ENCODE data around the gene PRRT1. TPM values are rescaled to one million over a fixed set of nuclear protein-coding genes. Genes with fewer than 3 reads are reported as not detected.

Gene PRRT1
- total RNA-seq, 1 experiment from 2014 or later: not detected

DNA sequence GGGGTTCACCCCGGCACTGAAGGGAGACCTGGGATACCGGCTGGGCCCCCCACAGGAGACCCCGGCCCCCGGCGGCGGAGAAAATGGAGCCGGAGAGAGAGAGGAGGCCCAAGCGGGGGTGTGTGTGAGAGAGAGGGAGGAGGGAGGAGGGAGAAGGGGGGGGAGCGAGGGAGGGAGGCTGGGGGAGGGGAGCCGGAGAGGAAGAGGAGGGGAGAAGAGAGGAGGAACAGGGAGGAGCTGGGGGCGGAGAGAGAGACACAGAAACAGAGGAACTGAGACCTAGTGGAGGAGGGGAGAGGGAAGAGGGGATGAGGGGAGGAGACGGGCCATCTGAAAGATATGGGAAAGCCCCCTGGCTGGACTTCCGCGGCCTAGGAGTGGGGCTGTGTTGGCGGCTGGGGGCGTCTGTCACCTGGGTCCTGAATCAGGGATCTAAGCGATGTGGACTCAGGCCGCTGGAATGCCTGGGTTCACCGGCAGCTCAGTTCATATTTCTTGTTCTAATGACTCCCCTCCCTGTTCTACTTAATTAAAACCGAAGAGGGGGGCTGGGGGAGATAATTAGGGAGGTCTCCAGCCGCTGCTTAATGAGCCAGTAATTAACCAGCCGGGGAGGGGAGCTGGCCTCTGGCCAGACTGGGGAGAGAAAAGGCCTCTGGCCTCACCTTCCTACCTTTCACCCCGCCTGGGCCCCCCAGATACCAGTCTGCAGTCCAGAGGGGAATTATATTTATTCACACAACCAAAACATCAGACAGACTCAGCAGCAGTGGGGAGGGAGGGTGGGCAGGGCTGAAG is 38.5 kb upstream of the PRRT1 start, which contains the start of gene PBX2:
Gene PBX2, minus strand, starts transcription at position 149 of the 798 bp plus-strand sequence. CDS start 287 bp downstream, outside the sequence.
- BruUV-seq (replicated peaks): TSS peak; percentile 98
- POLR2A ChIA-PET (ENCODE audit: unreplicated experiment): interaction anchor here (0.6 to 0.7 kb wide), 2 partner anchors 14 to 648 kb away, joined by 3 read pairs; partner anchors contain the start of gene DDX39B
- H3K36me3 ChIP-seq (ENCODE audit: low read depth, low read length): no peaks in the 10 kb centered on the region
- intact Hi-C loops (cut with micrococcal nuclease): no loop called here
- peaks cover 18% of the 10 kb centered on the region for H3K79me2 ChIP-seq (ENCODE audit: low read length)
- H3K4me3 ChIP-seq (ENCODE audit: low read length): peak within 1 kb of the TSS; percentile 84
- peak; percentile 74 for ATAC-seq
- peaks cover 33% of the 10 kb centered on the region for H3K4me1 ChIP-seq (ENCODE audit: insufficient read depth, low read length)
- peak within 1 kb of the TSS; percentile 78 for H3K9ac ChIP-seq (ENCODE audit: low read length)
- H3K9me3 ChIP-seq (ENCODE audit: low read length): no peaks in the 10 kb centered on the region
- CTCF ChIA-PET: interaction anchor here (0.6 kb wide), 2 partner anchors 54 to 417 kb away, joined by 3 to 4 read pairs; no protein-coding TSS in a partner anchor
- peak; percentile 74 for DNase-seq
- H4K20me1 ChIP-seq (ENCODE audit: low read length): no peaks in the 10 kb centered on the region
- no peaks in the 10 kb centered on the region for H3F3A ChIP-seq (ENCODE audit: low read length, unreplicated experiment)
- H3K27me3 ChIP-seq (ENCODE audit: low read length): no peaks in the 10 kb centered on the region
- H3K4me2 ChIP-seq (ENCODE audit: low read length): peak within 1 kb of the TSS; percentile 81
- H3K27ac ChIP-seq (ENCODE audit: low read length): peak within 1 kb of the TSS; percentile 44; the same call in 1 of the 2 replicates
- TF ChIP-seq, protein P1, sequence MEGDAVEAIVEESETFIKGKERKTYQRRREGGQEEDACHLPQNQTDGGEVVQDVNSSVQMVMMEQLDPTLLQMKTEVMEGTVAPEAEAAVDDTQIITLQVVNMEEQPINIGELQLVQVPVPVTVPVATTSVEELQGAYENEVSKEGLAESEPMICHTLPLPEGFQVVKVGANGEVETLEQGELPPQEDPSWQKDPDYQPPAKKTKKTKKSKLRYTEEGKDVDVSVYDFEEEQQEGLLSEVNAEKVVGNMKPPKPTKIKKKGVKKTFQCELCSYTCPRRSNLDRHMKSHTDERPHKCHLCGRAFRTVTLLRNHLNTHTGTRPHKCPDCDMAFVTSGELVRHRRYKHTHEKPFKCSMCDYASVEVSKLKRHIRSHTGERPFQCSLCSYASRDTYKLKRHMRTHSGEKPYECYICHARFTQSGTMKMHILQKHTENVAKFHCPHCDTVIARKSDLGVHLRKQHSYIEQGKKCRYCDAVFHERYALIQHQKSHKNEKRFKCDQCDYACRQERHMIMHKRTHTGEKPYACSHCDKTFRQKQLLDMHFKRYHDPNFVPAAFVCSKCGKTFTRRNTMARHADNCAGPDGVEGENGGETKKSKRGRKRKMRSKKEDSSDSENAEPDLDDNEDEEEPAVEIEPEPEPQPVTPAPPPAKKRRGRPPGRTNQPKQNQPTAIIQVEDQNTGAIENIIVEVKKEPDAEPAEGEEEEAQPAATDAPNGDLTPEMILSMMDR (conservative IDR thresholded peaks at IDR 0.05; ENCODE audit: low read depth, low read length): no peak
- TF ChIP-seq EZH2phosphoT487 (IDR thresholded peaks at IDR 0.05; ENCODE audit: borderline replicate concordance, low read length) (no peak), EZH2 (IDR thresholded peaks at IDR 0.05; ENCODE audit: low read length, unreplicated experiment) (no peak)
- H2AFZ ChIP-seq (ENCODE audit: low read length): peak within 1 kb of the TSS; percentile 89
- no peaks in the 10 kb centered on the region for H3K9me2 ChIP-seq (replicated peaks; ENCODE audit: low read length)

DNA sequence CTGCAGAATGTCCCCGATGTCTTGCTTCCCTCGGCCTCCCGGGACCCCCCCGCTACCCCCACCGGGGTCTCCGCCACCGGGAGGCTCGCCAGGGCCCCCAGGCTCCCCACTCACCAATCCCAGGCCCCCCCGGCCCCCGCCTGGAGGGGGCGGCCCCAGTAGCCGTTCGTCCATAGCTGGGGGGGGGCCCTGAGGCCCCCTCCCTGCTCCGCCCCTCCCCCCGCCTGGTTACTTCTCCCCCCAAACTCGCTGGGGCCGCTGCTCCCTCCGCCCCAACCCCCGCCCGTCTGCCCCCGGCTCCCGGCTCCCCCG is 38.0 kb upstream of the PRRT1 start:
- H2AFZ ChIP-seq (ENCODE audit: low read length): no peak overlapping the region; the same call in 1 of the 2 replicates
- no peaks in the 10 kb centered on the region for H3K9me2 ChIP-seq (replicated peaks; ENCODE audit: low read length)
- H3K9ac ChIP-seq (ENCODE audit: low read length): peak overlapping the region; percentile 78
- no peak overlapping the region for H3K27ac ChIP-seq (ENCODE audit: low read length)
- peak overlapping the region; percentile 84 for H3K4me3 ChIP-seq (ENCODE audit: low read length)
- H3K79me2 ChIP-seq (ENCODE audit: low read length): peaks cover 18% of the 10 kb centered on the region
- ATAC-seq (no peak; the same call in 1 of the 2 replicates), DNase-seq (no peak)
- H3K36me3 ChIP-seq (ENCODE audit: low read depth, low read length): no peaks in the 10 kb centered on the region
- intact Hi-C loops (cut with micrococcal nuclease): no loop called here
- H4K20me1 ChIP-seq (ENCODE audit: low read length): no peaks in the 10 kb centered on the region
- no peaks in the 10 kb centered on the region for H3F3A ChIP-seq (ENCODE audit: low read length, unreplicated experiment)
- ChIA-PET CTCF (no interaction called here), POLR2A (ENCODE audit: unreplicated experiment) (no interaction called here)
- H3K9me3 ChIP-seq (ENCODE audit: low read length): no peaks in the 10 kb centered on the region
- TF ChIP-seq, protein P1 (conservative IDR thresholded peaks at IDR 0.05; ENCODE audit: low read depth, low read length): no peak
- TF ChIP-seq EZH2 (IDR thresholded peaks at IDR 0.05; ENCODE audit: low read length, unreplicated experiment) (no peak), EZH2phosphoT487 (IDR thresholded peaks at IDR 0.05; ENCODE audit: borderline replicate concordance, low read length) (no peak)
- no peaks in the 10 kb centered on the region for H3K27me3 ChIP-seq (ENCODE audit: low read length)
- BruUV-seq (replicated peaks): no TSS peak
- H3K4me1 ChIP-seq (ENCODE audit: insufficient read depth, low read length): peaks cover 28% of the 10 kb centered on the region
- peak overlapping the region; percentile 81 for H3K4me2 ChIP-seq (ENCODE audit: low read length)

Data from PC-3 (cell line).